Mesenchymal stem cell (in vitro differentiated cells and primary cell): ENCODE data around the gene ZNF276.

Source experiments
- DNase-seq: peaks from one replicate; pipeline ENCODE4 v3.0.0-alpha.2; 2013
- H2AFZ ChIP-seq: one replicate; pipeline ENCODE4 v1.6.1; 2013; ENCODE audit warnings: low read depth, mild to moderate bottlenecking, control low read depth, inconsistent platforms, low read length, moderate library complexity
- H2AK5ac ChIP-seq: 2 replicates; pipeline ENCODE4 v1.6.1; 2013; ENCODE audit warnings: low read length, moderate library complexity, mild to moderate bottlenecking, inconsistent platforms; ENCODE audit not compliant: severe bottlenecking
- H2BK120ac ChIP-seq: one replicate; pipeline ENCODE4 v1.6.1; 2013; ENCODE audit warnings: low read depth, mild to moderate bottlenecking, inconsistent platforms, low read length, moderate library complexity
- H2BK12ac ChIP-seq, 2 experiments: one replicate each; pipeline ENCODE4 v1.6.1; 2013; ENCODE audit warnings: inconsistent platforms in 2 of 2, low read length in 2 of 2, mild to moderate bottlenecking in 2 of 2, moderate library complexity in 2 of 2, control low read depth in 1 of 2
- H2BK15ac ChIP-seq: one replicate; pipeline ENCODE4 v1.6.1; 2013; ENCODE audit warnings: mild to moderate bottlenecking, low read depth, inconsistent platforms; ENCODE audit not compliant: poor library complexity, severe bottlenecking
- H2BK5ac ChIP-seq: 2 replicates; pipeline ENCODE4 v1.6.1; 2013; ENCODE audit warnings: low read depth, mild to moderate bottlenecking, low read length, control low read depth, inconsistent platforms; ENCODE audit not compliant: poor library complexity, severe bottlenecking
- H3K14ac ChIP-seq, 2 experiments: one replicate each; pipeline ENCODE4 v1.6.1; 2013; ENCODE audit warnings: inconsistent platforms in 2 of 2, low read length in 2 of 2, control low read depth in 1 of 2, mild to moderate bottlenecking in 1 of 2, moderate library complexity in 1 of 2
- H3K18ac ChIP-seq, 2 experiments: one replicate each; pipeline ENCODE4 v1.6.1; 2013; ENCODE audit warnings: inconsistent platforms in 2 of 2, low read length in 2 of 2, control low read depth in 1 of 2, low read depth in 1 of 2, mild to moderate bottlenecking in 1 of 2
- H3K23ac ChIP-seq, 2 experiments: one replicate each; pipeline ENCODE4 v1.6.1; 2013; ENCODE audit warnings: inconsistent platforms in 2 of 2, low read length in 2 of 2, mild to moderate bottlenecking in 2 of 2, moderate library complexity in 2 of 2, control low read depth in 1 of 2
- H3K27ac ChIP-seq: 2 replicates; pipeline ENCODE4 v1.5.1; 2013; ENCODE audit warnings: mild to moderate bottlenecking, moderate library complexity, low read length, control low read depth, inconsistent platforms; ENCODE audit not compliant: poor library complexity, severe bottlenecking
- H3K27me3 ChIP-seq, 2 experiments: 2 replicates each; pipeline versions ENCODE4 v1.6.1 to v1.7.0; 2013; ENCODE audit warnings: low read length in 2 of 2, mild to moderate bottlenecking in 2 of 2, moderate library complexity in 2 of 2, control low read depth in 1 of 2, inconsistent platforms in 1 of 2; ENCODE audit not compliant: control insufficient read depth in 1 of 2, insufficient read depth in 1 of 2
- H3K36me3 ChIP-seq, 2 experiments: 2 replicates each; pipeline versions ENCODE4 v1.6.1 to v1.7.0; 2013; ENCODE audit warnings: low read length in 2 of 2, control low read depth in 1 of 2, inconsistent platforms in 1 of 2, low read depth in 1 of 2, mild to moderate bottlenecking in 1 of 2; ENCODE audit not compliant: insufficient read depth in 2 of 2, control insufficient read depth in 1 of 2
- H3K4ac ChIP-seq, 2 experiments: one replicate each; pipeline ENCODE4 v1.6.1; 2013; ENCODE audit warnings: inconsistent platforms in 2 of 2, low read length in 2 of 2, mild to moderate bottlenecking in 2 of 2, moderate library complexity in 2 of 2, control low read depth in 1 of 2, low read depth in 1 of 2
- H3K4me1 ChIP-seq: 2 replicates; pipeline ENCODE4 v1.6.1; 2013; ENCODE audit warnings: low read depth, low read length, control low read depth; ENCODE audit not compliant: control insufficient read depth, insufficient read depth
- H3K4me2 ChIP-seq: 2 replicates; pipeline ENCODE4 v1.6.1; 2013; ENCODE audit warnings: low read length, mild to moderate bottlenecking, inconsistent platforms; ENCODE audit not compliant: poor library complexity, severe bottlenecking
- H3K4me3 ChIP-seq, 2 experiments: 2 replicates each; pipeline versions ENCODE4 v1.5.1 to v1.7.0; 2013; ENCODE audit warnings: low read length in 2 of 2, mild to moderate bottlenecking in 2 of 2, control low read depth in 1 of 2, low read depth in 1 of 2; ENCODE audit not compliant: insufficient read depth in 1 of 2
- H3K79me1 ChIP-seq: replicated peaks from 2 replicates; pipeline ENCODE4 v1.6.1; 2013; ENCODE audit warnings: mild to moderate bottlenecking, control low read depth, low read length, inconsistent platforms; ENCODE audit not compliant: poor library complexity, severe bottlenecking
- H3K9ac ChIP-seq: 2 replicates; pipeline ENCODE4 v1.7.0; 2013; ENCODE audit warnings: mild to moderate bottlenecking, low read length, moderate library complexity
- H3K9me3 ChIP-seq: 2 replicates; pipeline ENCODE4 v1.7.0; 2013; ENCODE audit warnings: mild to moderate bottlenecking, low read length; ENCODE audit not compliant: control insufficient read depth
- H4K8ac ChIP-seq: one replicate; pipeline ENCODE4 v1.6.1; 2013; ENCODE audit warnings: inconsistent platforms, mild to moderate bottlenecking, low read length, moderate library complexity
- H4K91ac ChIP-seq: one replicate; pipeline ENCODE4 v1.6.1; 2013; ENCODE audit warnings: mild to moderate bottlenecking, low read length, inconsistent platforms
- WGBS: methylation state at CpG from one replicate; pipeline ENCODE4 v1.1.7; 2013; ENCODE audit warnings: mixed read lengths; 5-methylcytosine and 5-hydroxymethylcytosine counted together

The ZNF276 gene

DNA sequence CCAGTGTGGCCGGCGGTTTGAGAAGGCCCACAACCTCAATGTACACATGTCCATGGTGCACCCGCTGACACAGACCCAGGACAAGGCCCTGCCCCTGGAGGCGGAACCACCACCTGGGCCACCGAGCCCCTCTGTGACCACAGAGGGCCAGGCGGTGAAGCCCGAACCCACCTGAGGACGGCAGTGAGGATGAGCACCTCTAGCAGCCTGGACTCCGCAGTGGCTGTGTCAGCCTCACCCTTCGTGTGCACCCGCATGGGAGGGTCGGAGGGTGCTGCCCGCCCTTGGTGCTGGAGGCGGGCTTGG, 16.7 kb downstream of the ZNF276 start:
- Histone ChIP-seq H3K4me3 (no peak overlapping the region), H2BK15ac (no peak overlapping the region), H4K8ac (no peak overlapping the region), H3K79me1 (peaks cover 28% of the 10 kb centered on the region), H3K14ac (no peak overlapping the region), H3K18ac (no peak overlapping the region), H3K27me3 (no peaks in the 10 kb centered on the region), H3K36me3 (peaks cover 83 to 93% of the 10 kb centered on the region in 2 experiments), H2AFZ (no peak overlapping the region), H2BK120ac (no peak overlapping the region), H3K4ac (no peak overlapping the region), H3K9ac (no peak overlapping the region), H2BK5ac (no peak overlapping the region), H3K4me2 (no peak overlapping the region), H3K4me1 (no peaks in the 10 kb centered on the region), H3K23ac (no peak overlapping the region), H3K27ac (no peak overlapping the region), H4K91ac (no peak overlapping the region), H3K9me3 (no peaks in the 10 kb centered on the region), H2AK5ac (no peak overlapping the region), H2BK12ac (no peak overlapping the region)
- DNase-seq: no peak
- 97% methylated on average over 14 of the region's 14 CpGs for WGBS

- no peak overlapping the region for H2BK12ac ChIP-seq
- WGBS: 96% methylated on average over 20 of the region's 20 CpGs
Observed at GRCh38 chr16:89738538-89739317, 17.4 kb downstream of the ZNF276 start.

GRCh38 chr16:89739383-89739782, 18.0 kb downstream of the ZNF276 start:
- H3K18ac ChIP-seq: no peak overlapping the region
- H3K79me1 ChIP-seq: peaks cover 18% of the 10 kb centered on the region
- H3K9me3 ChIP-seq: no peaks in the 10 kb centered on the region
- no peaks in the 10 kb centered on the region for H3K27me3 ChIP-seq
- no peak overlapping the region for H2AK5ac ChIP-seq
- H3K27ac ChIP-seq: no peak overlapping the region
- H2BK15ac ChIP-seq: no peak overlapping the region
- no peak overlapping the region for H3K4me3 ChIP-seq
- no peak overlapping the region for H4K91ac ChIP-seq
- H3K4ac ChIP-seq: no peak overlapping the region
- no peaks in the 10 kb centered on the region for H3K4me1 ChIP-seq
- H2BK5ac ChIP-seq: no peak overlapping the region
- no peak overlapping the region for H2BK12ac ChIP-seq
- no peak overlapping the region for H3K4me2 ChIP-seq
- no peak overlapping the region for H3K23ac ChIP-seq
- 97% methylated on average over 8 of the region's 9 CpGs for WGBS
- no peak overlapping the region for H3K14ac ChIP-seq
- H2BK120ac ChIP-seq: no peak overlapping the region
- no peak for DNase-seq
- H3K9ac ChIP-seq: no peak overlapping the region
- H3K36me3 ChIP-seq: peaks cover 70 to 81% of the 10 kb centered on the region in 2 experiments
- no peak overlapping the region for H2AFZ ChIP-seq
- H4K8ac ChIP-seq: no peak overlapping the region

More at GRCh38 chr16:89738538-89739317, 17.4 kb downstream of the ZNF276 start:
- Histone ChIP-seq H3K9me3 (no peaks in the 10 kb centered on the region), H3K79me1 (peaks cover 22% of the 10 kb centered on the region), H3K4me3 (no peak overlapping the region), H3K14ac (no peak overlapping the region), H3K18ac (no peak overlapping the region), H2AK5ac (no peak overlapping the region), H3K4me1 (no peaks in the 10 kb centered on the region), H3K9ac (no peak overlapping the region), H3K23ac (no peak overlapping the region), H2BK5ac (no peak overlapping the region), H4K8ac (no peak overlapping the region), H3K27me3 (no peaks in the 10 kb centered on the region), H3K27ac (no peak overlapping the region), H3K36me3 (peaks cover 76 to 86% of the 10 kb centered on the region in 2 experiments), H4K91ac (no peak overlapping the region), H2AFZ (no peak overlapping the region), H2BK15ac (no peak overlapping the region), H2BK120ac (no peak overlapping the region), H3K4me2 (no peak overlapping the region), H3K4ac (no peak overlapping the region)
- DNase-seq: no peak

DNA sequence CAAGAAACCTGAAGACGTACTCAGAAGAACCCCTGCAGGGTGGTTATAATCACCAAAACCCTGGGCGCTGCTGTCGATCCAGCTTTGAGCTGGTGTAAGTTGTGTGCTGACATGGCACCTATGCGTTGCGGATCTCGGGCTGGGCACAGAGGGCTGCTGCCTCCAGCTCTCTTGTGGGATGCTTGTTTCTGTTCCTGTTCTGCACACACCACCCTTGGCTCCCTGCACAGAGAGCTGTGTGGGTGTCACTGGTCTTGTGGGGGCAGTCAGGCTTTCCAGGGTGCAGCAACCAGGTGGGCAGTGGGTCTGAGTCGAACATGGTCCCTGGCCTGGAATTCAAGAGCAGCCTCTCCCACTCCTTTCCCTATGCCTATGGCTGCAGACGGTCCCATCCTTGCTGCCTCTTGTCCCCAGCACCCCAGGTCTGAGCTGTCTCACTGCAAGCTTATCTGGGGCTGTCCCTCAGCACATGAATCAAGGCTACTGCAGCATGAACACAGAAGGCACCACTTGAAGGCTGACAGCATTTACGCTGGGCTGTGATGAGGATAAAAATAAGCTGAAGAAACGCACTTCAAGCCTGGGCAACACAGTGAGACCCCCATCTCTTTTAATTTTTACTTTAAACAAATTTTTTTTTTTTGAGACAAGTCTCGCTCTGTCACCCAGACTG, 20.1 kb downstream of the ZNF276 start:
- H2AK5ac ChIP-seq: no peak overlapping the region
- no peak overlapping the region for H4K91ac ChIP-seq
- H3K4me1 ChIP-seq: no peaks in the 10 kb centered on the region
- DNase-seq: no peak
- no peak overlapping the region for H2BK15ac ChIP-seq
- H2AFZ ChIP-seq: no peak overlapping the region
- no peak overlapping the region for H2BK120ac ChIP-seq
- H3K79me1 ChIP-seq: peaks cover 15% of the 10 kb centered on the region
- H3K27me3 ChIP-seq: no peaks in the 10 kb centered on the region
- H3K36me3 ChIP-seq: peaks cover 54 to 74% of the 10 kb centered on the region in 2 experiments
- H3K27ac ChIP-seq: no peak overlapping the region
- peak overlapping the region; percentile 7 for H4K8ac ChIP-seq
- no peak overlapping the region for H3K4ac ChIP-seq
- no peak overlapping the region for H3K14ac ChIP-seq
- H3K9me3 ChIP-seq: no peaks in the 10 kb centered on the region
- no peak overlapping the region for H2BK12ac ChIP-seq
- H3K9ac ChIP-seq: no peak overlapping the region
- peak overlapping the region in 1 of 2 experiments; percentile 14 for H3K18ac ChIP-seq
- H2BK5ac ChIP-seq: no peak overlapping the region
- WGBS: 96% methylated on average over 11 of the region's 11 CpGs
- no peak overlapping the region for H3K23ac ChIP-seq
- H3K4me3 ChIP-seq: no peak overlapping the region
- H3K4me2 ChIP-seq: no peak overlapping the region
